NK-92 (cell line): ENCODE data around the gene SYT9.
"Not testable (repeated sequence)": the region's sequence is repeated elsewhere in the genome, so short reads cannot be mapped to it uniquely, and the experiment has no call there.

Experiments
- DNase-seq: peaks from one replicate; lab custom pipeline; 2025; ENCODE audit not compliant: unreplicated experiment; lab: John Stamatoyannopoulos, UW

The SYT9 gene

GRCh38 chr11:7499081-7499480, 247.4 kb downstream of the SYT9 start:
- DNase-seq = no peak

GRCh38 chr11:7500251-7500650, 248.5 kb downstream of the SYT9 start:
- no peak for DNase-seq

GRCh38 chr11:7501251-7501650, 249.5 kb downstream of the SYT9 start:
- DNase-seq = no peak

- DNase-seq = no peak
Measured at GRCh38 chr11:7501894-7502293, 250.2 kb downstream of the SYT9 start.

- no peak for DNase-seq
Measured at GRCh38 chr11:7506243-7506642, 254.5 kb downstream of the SYT9 start.

- DNase-seq = no peak
Measured at GRCh38 chr11:7508087-7508486, 256.4 kb downstream of the SYT9 start.

GRCh38 chr11:7509966-7510365, 258.3 kb downstream of the SYT9 start:
- DNase-seq = no peak

GRCh38 chr11:7511401-7511800, 259.7 kb downstream of the SYT9 start:
- DNase-seq = no peak

GRCh38 chr11:7512525-7513233, 261.0 kb downstream of the SYT9 start:
- DNase-seq = no peak

GRCh38 chr11:7513234-7514098, 261.8 kb downstream of the SYT9 start, which contains the start of gene PPFIBP2:
Gene PPFIBP2, plus strand, starts transcription at chr11:7513999. Its CDS starts 35,477 bp downstream, at chr11:7549476.
- no peak for DNase-seq

- no peak for DNase-seq
Measured at GRCh38 chr11:7514099-7514591, 262.4 kb downstream of the SYT9 start.

GRCh38 chr11:7515447-7515886, 263.8 kb downstream of the SYT9 start:
- no peak for DNase-seq

GRCh38 chr11:7516475-7516874, 264.8 kb downstream of the SYT9 start:
- no peak for DNase-seq

- DNase-seq = not testable (repeated sequence)
Measured at GRCh38 chr11:7517743-7518142, 266.0 kb downstream of the SYT9 start.
